SH-SY5Y (cell line): ENCODE measurements around the gene ATP12A.

Source experiments
- GATA2 ChIP-seq: IDR thresholded peaks from 2 replicates; pipeline ENCODE4 v1.6.1; 2011; ENCODE audit warnings: mild to moderate bottlenecking, low read depth, low read length
- GATA3 ChIP-seq: IDR thresholded peaks from 2 replicates; pipeline ENCODE4 v1.6.1; 2011; ENCODE audit warnings: low read depth, mild to moderate bottlenecking, low read length, moderate library complexity

DNA sequence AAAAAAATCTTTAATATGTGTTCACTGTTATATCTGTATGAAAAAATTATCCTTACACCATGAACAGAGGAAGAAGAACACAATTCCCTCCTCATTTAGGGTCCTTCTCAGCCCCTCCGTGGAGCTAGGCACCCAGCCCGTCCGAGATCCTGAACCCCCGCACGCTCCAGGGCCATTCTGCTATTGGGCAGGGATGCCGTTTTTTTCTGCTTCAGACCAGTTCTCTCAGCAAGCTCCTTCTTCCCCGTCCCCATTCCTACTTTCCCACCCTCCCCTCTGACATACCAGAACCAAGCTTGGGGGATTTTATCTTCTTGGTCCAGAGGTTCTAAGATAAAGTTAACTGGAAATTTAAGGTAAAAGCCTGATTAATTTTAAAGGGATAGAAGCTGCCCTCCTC, 36.2 kb downstream of the ATP12A start:
- no peak for TF ChIP-seq GATA2
- TF ChIP-seq GATA3, result no peak
